Stimulated activated CD8-positive, alpha-beta memory T cell treated with anti-CD3 and anti-CD28 coated beads, Interleukin-4, amount 100 ng/mL, for 24 hours (primary cell): ENCODE data around the gene MRTFA.

Experiments used
- DNase-seq: peaks from one replicate; pipeline ENCODE4 v3.0.0-alpha.2; 2020; ENCODE audit warnings: low read depth

MRTFA gene

DNA sequence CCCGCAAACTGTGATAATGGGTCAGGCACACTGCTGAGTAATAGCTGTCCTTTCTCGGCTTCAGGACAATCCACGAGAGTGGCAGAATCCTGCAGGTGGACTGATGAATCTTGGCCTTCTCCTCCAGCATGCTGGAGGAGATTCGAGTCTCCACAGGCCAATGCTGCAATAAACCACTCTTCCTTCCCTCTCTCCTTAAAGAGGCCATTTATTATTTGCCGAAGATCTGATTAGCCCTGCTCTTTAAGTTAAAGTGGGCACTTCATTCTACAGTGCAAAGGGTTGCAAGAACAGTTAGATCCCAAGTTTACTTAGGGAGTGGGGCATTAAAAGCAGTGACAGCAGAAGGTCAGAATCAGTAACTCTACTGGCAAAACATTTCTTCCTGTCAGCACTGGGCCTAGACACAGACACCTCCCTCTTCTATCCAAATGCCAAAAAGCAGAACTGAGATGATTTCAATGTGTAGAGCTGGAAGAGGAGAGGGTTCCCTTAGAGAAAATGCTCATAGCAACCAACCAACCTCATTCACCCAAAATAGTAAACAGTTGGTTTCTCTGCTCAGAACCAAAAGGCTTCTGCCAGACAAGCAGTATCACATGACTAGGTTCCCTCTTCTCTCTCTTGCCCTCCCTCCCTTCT lies 144.4 kb downstream of the MRTFA start:
- DNase-seq: no peak

DNA sequence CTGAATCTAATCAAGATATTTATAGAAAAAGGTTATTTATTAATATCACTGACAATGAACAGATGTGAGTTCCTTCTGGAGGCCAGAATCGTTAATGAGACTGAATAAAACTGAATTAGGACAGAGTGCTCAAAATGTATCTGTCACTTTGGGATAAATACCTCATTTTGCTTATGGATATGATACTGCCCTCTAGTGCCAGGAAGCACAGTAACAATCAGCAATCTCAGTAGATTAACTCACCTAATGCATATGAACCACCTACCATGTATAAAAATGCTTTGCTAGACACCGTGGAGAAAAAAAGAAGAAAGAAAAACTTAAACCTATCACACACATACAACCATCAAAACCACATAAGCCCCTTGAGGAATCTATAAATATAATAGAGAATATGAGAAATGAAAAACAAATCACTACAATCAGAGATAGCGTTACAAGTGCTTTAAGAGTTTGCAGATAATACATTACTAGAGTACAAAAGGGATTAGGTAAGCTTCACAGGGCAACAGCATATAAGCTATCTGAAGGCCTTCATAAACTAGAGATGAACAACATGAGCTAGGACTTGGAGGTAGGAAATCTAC lies 148.8 kb downstream of the MRTFA start:
- DNase-seq: no peak

DNA sequence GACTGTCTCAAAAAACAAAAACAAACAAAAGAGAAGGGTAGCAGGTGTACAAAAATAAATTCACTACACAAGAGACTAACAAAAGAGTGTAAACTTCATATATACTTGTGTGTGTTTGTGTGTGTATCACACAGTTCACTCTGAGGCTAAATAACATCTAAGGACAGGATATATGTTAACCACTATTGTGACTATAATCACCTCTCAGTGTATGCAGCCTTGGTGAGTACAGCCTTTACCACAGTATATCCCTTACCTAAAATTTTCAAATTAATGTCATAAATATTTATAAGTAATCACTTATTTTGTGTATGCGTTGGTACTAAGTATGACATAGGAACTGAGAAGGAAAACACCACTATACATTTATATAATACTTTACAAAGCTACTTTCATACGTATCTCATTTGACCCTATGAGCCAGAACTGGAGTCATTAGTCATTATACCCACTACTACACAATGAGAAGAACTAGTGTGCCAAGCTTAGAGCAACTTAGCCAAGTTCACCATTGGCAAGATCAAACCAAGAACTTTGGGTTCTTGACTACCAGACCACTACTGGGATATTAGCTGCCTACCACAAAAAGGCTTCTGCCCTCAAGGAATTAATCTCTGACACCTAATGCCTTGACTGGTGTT lies 149.4 kb downstream of the MRTFA start:
- no peak for DNase-seq

- no peak for DNase-seq
Observed at GRCh38 chr22:40485813-40486667, 150.5 kb downstream of the MRTFA start.

DNA sequence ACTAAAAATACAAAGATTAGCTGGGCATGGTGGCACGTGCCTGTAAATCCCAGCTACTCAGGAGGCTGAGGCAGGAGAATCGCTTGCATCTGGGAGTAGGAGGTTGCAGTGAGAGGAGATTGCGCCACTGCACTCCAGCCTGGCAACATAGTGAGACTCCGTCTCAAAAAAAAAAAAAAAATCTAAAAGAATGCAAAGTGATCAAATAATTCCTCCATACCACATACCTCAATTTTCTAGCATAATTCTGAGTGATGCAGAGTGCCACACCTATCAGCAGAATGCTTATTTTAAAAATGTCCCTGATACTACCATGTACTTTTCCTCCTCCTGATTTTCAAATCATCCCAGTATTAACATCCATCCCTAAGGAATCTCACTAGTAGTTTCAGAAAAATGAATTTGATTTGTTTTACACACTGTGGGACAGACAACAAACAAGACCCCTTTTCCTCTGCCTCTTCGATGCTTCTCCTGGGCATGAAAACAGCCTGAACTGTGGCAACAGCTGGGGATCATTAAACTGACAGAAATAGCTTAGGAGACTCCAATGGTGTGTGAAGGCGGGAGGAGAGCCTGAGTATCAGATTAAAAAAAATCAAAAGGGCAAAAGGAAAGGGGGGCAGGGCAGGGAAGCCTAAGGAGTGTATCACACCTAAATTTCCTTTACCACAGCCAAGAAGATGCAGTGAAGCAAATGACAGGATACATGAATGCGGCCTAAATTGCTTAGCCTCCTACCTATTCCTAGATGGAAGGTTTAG lies 151.4 kb downstream of the MRTFA start:
- no peak for DNase-seq

DNA sequence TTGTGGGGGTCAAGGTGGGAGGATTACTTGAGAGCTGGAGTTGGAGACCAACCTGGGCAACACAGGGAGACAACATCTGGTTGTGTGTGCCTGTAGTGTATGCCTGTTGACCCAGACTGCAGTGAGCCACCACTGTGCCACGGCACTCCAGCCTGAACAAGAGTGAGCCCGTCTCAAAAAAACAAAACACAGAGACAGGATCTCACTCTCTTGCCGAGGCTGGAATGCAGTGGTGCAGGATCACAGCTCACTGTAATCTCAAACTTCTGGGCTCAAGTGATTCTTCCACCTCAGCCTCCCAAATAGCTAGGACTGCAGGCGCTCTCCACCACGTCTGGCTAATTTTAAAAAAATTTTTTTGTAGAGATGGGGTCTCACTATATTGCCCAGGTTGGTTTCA lies 153.6 kb downstream of the MRTFA start:
- DNase-seq: no peak

GRCh38 chr22:40482391-40482790 lies 154.1 kb downstream of the MRTFA start:
- DNase-seq: no peak

DNA sequence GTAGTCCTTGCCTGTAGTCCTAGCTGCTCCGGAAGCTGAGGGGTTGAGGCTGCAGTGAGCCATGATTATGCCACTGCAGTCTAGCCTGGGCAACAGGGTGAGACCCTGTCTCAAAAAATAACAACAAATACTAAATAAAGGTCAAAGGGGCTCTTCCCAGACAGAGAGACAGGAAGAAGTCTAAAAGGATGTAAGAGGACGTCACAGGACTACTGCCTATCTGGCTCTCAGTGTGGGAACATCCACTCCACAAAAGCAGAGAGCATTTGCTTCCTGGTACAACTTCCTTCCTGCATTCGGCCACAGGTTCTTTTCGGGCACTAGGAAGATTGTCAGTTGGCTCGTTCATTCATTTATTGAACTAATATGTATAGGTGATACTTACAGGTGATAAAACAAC lies 155.5 kb downstream of the MRTFA start:
- DNase-seq: no peak

- DNase-seq: no peak
Observed at GRCh38 chr22:40479887-40480538, 156.5 kb downstream of the MRTFA start.

DNA sequence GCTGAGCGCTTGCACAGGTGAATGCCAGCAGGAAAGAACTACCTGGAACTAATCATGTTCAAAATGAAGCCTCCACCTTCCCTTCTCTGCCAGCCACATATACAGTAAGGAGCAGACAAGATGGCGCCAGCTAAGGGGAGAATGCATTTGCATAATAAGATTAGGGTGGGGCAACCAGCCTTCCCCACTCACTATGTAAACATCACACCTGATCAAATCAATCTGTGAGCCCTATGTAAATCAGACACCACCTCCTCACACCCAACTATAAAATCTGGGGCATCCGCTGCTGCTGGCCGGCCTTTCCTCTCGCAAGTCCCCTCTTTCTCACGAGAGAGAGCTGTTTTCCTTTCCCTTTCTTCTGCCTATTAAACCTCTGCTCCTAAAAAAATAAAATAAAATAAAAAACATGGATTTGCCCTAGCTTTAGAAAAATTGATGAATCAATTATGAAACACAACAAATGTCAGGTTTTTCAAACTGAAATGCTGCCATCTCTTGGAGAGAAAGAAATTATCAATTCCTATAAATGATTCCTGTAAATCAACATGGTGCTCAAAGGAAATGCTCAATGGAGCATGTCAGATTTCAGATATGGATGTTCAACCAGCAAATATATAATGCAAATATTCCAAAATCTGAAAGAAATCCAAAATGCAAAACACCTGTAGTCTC lies 157.3 kb downstream of the MRTFA start:
- DNase-seq: no peak

- DNase-seq: no peak
Observed at GRCh38 chr22:40478338-40479125, 158.0 kb downstream of the MRTFA start.

DNA sequence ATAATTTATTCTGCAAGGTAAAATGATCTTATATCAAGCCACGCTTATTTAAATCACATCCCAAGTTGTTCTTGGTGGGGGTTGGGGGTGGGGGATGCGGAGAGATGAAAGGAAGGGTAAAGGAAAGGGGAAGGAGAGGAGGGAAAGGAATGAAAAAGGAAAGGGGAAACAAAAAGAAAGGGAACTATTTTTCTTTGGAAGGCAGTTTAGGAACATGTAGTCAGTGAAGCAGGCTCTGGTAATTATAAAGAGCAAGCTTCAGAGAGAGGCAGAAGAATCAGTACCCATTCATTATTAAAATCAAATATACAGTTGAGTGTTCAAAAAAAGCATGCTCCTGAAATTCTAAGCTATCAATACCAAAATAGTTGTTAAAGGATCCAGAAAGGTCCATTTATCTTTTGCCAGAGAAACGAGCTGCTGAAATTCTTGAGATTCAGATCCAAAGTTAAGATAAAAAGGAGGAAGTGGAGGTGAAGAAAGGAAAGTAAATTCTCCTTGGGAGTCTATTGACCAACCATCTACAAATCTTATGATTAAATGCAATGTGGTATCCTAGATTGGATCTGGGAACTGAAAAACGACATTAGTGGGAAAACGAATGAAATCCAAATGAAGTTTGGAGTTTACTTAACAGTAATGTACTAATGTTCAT lies 158.7 kb downstream of the MRTFA start:
- no peak for DNase-seq

GRCh38 chr22:40476341-40476740 lies 160.2 kb downstream of the MRTFA start:
- DNase-seq: no peak

DNA sequence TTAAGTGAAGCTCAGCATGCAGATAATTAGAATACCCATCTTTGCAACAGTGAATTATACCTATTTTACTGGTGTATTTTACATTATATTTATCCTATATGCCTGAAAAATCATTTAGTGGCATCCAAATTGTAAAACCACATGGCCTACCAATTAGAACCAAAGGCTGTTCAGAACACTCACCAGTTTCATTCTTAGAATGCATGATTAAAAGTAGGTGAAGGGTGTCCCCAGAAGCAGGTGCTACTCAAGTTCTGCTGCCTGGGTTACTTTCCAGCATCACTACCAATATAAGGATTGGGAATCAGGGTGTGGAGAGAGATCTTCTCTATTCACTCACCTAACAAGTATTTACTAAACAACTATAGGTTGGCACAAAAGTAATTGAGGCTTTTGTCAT lies 162.8 kb downstream of the MRTFA start:
- DNase-seq: no peak

- no peak for DNase-seq
Observed at GRCh38 chr22:40472579-40472978, 163.9 kb downstream of the MRTFA start.

- DNase-seq: no peak
Observed at GRCh38 chr22:40472051-40472450, 164.5 kb downstream of the MRTFA start.

DNA sequence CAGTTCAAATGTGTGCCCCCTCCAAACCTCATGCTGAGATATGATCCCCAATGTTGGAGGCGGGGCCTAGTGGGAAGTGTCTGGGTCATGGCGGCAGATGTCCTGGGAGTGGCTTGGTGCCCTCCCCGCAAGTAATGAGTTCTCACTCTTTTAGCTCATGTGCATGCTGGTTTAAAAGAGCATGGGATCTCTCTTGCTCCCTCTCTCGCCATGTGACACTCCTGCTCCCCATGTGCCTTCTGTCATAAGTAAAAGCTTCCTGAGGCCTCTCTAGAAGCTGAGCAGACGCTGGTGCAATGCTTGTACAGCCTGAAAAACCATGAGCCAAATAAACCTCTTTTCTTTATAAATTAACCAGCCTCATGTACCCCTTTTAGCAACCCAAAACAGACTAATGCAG lies 167.3 kb downstream of the MRTFA start:
- no peak for DNase-seq

GRCh38 chr22:40468616-40469015 lies 167.9 kb downstream of the MRTFA start:
- no peak for DNase-seq

GRCh38 chr22:40466976-40467375 lies 169.5 kb downstream of the MRTFA start:
- no peak for DNase-seq

DNA sequence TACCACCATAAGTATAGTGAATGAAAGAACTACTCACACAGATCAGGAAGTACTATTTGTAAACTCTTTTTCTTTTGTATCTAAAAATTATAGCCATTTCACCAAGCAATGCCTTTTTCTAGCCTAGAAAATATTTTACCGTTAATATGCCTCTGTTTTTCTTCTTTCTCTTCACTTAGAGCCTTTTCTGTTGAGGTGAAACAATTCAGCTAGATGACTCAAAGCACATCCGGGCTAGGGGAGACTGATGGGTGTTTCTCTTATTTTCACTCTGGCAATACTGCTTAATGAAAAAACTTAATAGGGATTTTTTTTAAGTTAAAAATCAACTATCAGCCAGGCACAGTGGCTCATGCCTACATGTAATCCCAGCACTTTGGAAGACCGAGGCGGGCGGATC lies 172.8 kb downstream of the MRTFA start:
- DNase-seq: no peak
